ENCODE results near the gene SYVN1. TPM values are rescaled to one million over a fixed set of nuclear protein-coding genes. Genes with fewer than 3 reads are reported as not detected.
"Not testable (repeated sequence)": the region's sequence is repeated elsewhere in the genome, so short reads cannot be mapped to it uniquely, and the experiment has no call there.

The SYVN1 gene
- total RNA-seq, 1 donor from 2014 or later, result 84.4 TPM

DNA sequence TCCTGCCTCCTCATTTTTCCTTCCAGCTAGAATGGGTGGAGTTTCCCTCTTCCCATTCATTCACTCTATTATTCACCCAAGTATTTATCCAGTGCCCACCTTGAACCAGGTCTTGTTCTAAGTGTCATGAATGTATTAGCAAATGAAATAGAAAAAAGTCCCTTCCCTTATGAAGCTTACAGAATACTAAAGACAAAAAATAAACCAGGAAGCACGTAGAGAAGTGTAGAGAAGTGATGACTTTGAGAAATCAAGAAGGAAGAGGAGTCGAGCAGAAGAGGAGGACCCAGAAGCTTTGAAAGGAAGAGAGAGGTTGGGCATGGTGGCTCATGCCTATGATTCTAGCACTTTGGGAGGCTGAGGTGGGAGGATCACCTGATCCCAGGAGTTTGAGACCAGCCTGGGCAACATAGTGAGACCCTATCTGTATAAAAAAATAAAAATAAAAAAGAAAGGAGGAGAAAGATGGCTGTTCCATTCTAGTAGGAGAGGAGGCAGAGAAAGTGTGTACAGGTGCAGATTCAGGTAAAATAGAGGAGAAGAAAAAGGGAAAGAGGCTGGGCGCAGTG, 17.1 kb upstream of the SYVN1 start:
- no peak for DNase-seq (ENCODE audit: low spot score)

DNA sequence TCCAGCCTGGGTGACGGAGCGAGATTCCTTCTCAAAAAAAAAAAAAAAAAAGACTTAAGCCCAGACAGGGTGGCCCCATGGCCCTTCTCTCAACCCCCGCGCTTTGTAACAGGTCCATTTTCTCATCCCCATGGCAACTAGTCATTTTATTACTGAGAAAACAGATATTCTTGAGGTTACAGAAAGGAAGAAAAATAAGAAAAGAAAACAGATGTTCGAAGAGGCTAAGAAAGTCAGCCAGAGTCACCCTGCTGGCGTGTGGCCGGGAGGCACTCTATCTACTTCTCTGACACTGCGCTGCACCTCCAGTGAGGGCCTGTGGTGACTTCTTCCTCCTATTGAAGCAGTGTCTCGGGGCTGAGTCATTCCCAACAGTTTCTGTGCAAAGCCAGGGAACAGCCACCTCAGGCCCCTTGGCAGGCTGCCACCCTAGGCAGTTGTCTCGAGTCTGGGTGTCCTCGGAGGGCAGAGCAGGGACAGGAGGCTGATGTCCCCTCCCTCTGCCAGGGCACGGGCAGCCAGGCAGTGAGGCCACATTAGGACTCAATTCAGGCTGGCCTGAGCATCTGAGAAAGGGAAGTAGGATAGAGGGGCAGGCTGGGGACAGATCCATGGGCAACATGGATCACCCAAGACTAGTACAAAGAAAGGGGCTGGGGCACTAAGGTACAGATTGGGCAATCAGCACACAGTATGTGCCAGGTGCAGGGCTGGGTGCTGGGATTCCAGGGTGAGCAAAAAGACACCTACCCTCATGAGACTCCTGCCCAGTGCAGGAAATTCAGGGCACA, 16.4 kb upstream of the SYVN1 start:
- DNase-seq (ENCODE audit: low spot score), result peak; percentile 94

DNA sequence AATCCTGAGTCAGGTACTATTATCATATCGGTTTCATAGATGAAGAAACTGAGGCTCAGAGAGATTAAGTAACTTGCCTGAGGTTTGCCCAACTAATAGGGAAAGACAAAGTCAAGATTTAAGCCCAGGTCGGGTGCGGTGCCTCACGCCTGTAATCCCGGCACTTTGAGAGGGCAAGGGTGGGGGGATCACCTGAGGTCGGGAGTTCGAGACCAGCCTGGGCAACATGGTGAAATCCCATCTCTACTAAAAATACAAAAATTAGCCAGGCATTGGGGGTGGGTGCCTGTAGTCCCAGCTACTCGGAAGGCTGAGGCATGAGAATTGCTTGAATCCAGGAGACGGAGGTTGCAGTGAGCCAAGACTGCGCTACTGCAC, 15.8 kb upstream of the SYVN1 start:
- DNase-seq (ENCODE audit: low spot score), result not testable (repeated sequence)

DNA sequence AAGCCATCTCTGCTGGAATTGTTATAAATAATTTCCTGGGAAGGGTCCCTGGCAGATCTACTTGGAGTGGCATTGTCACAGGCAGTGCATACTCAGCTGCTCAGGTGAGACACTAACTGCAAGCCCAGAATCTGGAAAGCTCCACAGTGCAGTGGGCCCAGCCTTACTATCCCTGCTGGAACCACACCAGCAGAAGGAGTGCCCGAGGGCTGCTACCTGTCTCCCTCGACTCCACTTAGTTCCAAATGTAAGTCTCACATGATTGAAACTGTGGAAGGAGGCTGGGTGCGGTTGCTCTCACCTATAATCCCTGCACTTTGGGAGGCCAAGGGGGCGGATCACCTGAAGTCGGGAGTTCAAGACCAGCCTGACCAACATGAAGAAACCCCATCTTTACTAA, 14.3 kb upstream of the SYVN1 start:
- no peak for DNase-seq (ENCODE audit: low spot score)

DNA sequence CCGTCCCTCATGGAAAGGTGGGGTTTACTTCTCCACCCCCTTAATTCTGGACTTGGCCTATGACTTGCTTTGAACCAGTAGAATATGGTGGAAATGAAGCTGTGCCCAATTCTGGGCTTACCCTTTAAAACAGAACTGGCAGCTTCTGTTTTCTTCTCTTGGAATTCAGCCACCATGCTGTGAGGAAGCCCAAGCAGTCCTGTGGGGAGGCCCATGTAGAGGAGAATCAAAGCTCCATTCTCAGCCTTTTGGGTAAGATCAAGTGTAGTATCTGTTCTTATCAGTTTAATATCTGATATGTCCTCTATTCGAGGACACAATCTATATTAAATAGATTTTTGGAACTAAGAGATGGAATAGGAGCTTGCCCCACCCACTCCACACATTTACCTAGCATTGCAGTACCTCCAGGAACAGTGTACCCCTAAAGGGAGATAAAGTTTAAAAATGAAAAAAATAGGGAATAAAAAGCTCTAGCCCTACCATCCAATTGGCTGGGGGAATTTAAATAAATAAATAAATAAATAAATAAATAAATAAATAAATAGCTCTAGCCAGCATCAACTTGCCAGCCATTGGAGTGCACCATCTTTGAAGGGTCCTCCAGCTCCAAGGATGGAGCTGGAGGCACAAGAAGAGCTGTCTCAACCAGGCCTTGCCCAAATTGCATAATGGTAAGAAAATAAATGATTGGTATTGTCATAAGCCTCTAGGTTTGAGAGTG, 13.2 kb upstream of the SYVN1 start:
- DNase-seq (ENCODE audit: low spot score), result no peak

DNA sequence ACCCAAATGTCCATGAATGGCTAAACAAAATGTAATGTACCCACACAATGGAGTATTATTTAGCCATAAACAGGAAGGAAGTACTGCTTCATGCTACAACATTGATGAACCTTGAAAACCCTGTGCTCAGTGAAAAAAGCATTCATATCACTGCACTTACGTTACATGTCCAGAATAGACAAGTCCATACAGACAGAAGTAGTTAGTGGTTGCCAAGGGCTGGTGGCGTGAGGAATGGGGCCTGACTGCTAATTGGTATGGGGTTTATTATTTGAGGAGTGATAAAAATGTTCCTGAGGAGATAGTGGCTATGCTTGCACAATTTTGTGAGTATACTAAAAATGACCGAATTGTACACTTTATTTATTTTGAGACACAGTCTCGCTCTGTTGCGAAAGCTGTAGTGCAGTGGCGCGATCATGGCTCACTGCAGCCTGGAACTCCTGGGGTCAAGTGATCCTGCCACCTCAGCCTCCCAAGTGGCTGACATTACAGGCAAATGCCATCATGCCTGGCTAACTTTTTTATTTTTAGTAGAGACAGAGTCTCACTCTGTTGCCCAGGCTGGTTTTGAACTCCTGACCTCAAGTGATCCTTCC, 7.7 kb upstream of the SYVN1 start:
- DNase-seq (ENCODE audit: low spot score), result no peak

DNA sequence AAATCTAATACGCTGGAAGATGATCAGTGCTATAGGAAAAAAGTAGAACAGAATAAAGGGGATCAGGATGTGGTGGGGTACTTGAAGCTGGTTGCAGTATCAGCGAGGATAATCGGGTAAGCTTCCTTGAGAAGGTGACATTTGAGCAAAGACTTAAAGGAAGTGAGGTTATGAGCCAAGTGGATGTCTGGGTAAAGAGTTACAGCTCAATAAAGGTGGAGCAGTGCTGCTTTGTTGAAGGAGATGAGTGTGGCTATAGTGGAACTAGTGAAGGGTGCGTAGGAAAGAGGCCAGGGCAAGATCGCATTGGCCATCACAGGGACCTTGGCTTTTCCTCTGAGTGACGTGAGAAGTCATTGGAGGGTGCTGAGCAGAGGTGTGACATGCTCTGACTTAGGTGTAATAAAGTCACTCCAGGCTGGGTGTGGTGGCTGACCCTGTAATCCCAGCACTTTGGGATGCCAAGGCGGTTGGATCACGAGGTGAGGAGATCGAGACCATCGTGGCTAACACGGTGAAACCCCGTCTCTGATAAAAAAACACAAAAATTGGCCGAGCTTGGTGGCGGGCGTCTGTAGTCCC, 2.3 kb upstream of the SYVN1 start:
- DNase-seq (ENCODE audit: low spot score), result no peak

DNA sequence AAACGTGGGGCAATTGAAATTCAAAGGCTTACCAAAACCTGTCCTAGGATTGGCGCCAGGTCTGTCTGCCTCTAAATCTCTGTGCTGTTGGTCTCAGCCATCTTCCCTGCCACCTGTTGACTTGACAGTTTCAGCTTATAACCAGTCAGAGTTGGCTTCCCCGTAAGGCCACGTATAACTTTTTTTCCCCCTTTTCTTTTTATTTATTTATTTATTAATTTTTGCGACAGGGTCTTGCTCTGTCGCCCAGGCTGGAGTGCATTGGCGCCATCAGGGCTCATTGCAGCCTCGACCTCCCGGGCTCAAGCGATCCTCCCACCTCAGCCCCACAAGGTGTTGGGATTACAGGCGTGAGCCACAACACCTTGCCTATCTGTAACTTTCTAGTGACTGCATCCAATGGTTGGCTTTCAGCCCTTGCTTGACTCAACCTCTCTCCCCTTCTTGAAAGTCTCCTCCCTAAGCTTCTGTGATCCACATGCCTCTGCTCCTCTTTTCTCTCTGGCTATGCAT, 1.4 kb upstream of the SYVN1 start:
- DNase-seq (ENCODE audit: low spot score), result no peak

DNA sequence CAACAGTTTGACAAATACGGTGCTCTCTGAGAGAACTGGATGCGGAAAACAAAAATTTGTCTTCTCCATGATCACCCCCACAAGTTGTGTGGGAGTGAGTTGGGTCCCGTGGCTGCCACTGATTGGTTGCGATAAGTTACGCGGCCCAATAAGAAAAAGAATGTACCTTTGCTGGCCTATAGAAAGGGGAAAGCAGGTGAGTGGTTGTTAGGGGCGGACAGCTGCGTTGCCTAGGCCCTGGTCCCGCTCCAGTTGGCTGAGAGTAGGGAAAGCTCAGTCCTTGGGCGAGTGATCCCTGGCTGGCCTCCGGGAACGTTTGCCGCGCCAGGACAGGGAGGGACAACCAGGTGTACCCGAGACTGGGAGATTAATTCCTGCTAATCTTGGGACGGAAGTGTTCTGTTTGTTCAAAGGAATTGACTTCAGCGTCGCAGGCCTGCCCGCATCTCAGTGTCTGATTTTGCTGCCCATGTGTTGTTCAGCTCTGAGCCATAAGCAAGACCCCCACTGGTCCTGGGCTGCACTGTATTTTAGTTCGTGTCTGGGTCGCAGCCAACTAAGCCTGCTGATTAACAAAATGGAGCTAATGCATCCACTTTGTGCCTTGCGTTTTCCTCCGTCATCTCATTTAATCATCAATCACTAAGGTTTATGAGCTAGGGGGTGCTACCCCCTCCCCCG, 773 bp upstream of the SYVN1 start:
- DNase-seq (ENCODE audit: low spot score), result peak; percentile 95

DNA sequence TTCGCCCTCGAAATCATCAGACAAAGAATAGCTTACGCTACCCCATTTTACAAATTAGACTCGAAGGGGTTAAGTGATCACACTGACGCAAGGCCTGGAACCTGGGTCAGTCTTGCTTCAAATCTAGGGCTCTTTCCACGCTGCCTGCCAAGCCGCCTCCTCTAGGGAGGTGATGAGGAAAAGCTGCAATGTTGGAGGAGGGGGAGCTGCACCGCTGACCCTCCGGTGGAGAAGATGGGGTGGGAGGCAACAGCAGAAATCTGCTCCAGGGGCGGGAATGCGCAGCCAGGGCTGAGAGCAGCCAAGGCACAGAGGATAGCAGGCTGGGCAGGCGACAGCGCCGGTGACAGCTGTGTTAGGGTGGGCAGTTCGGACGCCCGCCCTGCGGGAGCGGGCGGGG, 595 bp downstream of the SYVN1 start:
- DNase-seq (ENCODE audit: low spot score), result no peak

DNA sequence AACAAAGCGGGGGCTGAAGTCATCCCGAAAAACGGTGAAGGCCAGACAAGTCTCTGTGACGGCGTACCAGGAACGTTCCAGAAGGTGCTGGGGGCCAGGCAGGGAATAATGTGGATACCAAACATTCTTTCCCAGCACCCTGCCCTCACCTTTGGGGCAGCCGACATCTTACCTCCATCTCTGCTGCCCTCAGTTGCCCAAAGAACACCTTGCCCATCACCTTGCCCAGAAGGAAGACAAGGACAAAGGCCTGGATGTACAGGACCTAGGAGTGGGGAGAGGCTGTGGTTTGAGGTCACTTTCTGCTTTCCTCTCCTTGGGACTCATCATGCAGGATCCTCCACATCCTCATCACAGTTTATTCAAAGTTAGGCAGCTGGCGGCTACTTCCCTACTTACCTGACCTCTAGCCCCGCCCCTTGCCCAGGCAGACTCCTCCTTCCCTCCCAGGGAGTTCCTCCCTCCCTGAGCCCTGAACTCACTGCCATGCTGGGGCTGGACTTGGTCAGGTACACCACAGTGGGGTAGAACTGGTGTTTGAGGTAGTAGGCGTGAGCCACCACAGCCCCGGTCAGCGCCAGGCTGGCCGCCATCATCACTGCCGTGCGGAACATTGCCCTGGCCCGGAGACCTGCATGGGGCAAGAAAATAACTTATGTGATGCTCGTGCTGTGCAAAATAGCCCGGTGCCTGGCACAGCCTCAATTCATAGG, 1.2 kb downstream of the SYVN1 start:
- peak; percentile 71 for DNase-seq (ENCODE audit: low spot score)

DNA sequence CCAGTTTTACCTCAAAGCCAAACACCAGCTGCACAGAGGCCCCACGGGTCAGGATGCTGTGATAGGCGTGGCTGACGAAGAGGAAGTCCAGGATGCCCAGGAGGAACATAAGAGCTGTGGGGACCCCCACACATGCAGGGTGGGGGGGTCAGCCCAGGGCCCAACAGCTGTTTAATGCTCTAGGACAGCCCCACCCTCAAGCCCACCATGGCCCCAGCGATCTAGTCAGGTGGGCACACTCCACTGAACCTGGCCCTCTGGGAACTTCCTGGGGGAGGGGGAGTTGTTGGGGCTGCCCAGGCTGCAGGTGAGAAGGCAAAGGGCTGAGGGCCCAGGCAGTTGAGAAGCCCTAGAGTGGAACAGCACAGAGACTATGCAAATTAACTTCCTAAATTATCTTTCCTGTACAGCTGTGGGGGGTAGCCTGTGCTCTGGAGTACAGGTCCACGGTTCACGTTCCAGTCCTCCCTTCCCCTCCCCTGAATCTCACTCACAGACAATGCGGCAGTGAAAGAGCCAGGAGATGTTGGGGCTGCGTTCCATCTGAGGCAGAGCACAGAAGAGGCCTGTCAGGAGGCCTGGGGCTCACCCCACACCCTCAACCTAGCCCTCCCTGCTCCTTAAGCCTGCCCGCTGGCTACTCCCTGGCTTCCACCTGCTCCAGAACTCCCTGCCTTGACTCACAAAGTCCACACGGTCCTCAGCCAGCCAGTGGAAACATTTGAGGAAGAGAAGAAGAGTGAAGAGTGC, 1.9 kb downstream of the SYVN1 start:
- no peak for DNase-seq (ENCODE audit: low spot score)

DNA sequence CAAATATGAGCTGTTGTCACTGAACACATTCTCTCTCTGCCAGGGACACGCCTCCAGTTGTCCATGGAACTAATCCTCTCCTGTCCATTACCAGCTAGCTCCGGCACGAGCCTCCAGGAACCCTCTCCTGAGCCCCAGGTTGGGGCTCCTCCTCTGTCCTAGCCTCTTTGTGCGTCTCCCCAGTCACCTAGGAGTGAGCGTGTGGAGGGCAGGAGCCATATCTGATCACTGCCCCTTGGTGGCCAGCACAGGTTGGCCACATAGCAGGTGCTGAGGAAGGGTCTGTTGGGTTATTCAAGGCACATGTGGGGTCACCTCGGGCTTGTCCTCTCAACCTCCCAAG, 2.5 kb downstream of the SYVN1 start:
- no peak for DNase-seq (ENCODE audit: low spot score)

DNA sequence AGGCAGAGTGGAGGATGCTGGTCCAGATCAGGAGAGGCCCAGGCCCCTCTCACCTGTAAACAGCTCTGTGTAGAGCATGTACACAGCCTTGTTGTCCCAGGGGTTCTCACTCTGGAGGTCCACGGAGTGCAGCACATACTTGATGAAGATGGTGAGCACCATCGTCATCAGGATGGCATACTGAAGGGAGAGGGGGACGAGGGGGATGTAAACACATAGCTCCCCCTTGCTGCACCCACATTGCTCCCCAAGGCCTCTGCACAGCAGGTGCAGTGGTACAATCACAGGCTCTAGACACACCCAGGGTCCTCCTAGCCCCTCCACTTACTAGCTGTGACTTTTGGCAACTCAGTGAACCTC, 2.9 kb downstream of the SYVN1 start:
- DNase-seq (ENCODE audit: low spot score), result no peak

DNA sequence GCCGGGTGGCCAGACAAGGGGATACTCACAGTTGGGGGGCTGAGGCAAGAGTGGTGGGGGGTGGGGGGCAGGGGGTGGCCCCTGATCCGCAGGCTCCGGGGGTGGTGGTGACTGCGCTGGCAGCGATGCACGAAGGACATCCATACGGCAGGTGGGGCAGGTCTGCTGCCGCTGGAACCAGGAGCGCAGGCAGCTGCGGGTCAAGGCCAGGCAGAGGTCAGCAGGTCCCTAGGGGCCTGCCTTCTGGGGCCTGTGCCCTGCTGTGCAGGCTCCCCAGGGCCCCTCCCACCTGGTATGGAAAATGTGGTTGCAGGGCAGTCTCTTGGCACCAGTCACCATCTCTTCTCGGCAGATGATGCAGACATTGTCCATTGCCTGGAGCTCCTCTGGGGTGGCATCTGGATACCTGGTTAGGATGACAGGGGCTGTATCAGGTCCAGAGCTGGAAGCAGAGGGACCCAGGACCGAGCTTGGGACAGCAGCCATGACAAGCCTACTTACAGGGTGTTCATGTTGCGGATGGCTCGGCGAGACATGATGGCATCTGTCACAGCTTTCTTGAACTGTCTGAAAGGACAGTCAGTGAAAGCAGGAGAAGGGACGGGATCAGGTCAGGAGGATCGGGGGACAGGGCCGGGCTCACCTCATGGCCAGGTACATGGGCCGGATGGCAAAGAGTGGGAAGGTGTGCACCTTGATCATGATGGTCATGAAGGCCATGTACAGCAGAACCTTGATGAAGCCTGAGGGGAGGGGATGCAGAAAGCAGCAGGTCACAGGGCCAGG, 3.5 kb downstream of the SYVN1 start:
- no peak for DNase-seq (ENCODE audit: low spot score)

DNA sequence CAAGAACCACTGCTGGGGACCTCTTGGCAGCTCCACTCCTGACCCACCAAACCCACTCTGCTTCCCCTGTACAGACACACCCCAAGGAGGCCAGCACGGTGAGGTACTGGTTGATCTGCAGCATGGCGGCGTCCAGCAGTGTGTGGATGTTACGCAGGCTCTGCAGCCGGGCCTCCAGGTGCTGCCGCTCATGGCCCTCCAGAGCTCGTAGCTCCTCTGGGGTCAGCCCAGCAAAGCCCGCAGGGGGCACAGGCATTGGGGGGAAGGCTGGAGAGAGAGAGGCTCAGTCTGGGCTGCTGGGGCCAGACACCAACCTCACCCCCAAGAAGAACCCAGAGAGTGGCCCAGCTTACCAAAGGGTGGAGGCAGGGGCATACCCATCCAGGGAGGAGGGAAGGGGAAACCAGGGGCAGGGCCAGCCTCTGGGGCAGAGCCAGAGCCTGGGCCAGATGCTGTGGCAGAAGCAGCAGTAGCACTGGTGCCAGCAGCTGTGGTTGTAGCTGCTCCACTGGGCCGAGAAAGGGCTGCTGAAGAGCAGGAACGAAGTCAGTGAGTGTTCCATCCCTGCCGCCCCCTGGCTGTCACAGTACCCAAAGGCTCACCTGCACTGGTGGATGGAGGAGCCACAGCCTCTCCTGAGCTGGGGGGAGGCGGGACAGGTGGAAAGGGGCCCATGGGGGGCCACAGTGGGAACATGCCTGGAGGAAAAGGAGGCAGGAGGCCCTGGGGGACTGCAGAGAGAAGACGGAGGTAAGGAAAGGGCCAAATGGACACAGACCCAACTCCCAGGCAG, 4.5 kb downstream of the SYVN1 start:
- DNase-seq (ENCODE audit: low spot score), result no peak

DNA sequence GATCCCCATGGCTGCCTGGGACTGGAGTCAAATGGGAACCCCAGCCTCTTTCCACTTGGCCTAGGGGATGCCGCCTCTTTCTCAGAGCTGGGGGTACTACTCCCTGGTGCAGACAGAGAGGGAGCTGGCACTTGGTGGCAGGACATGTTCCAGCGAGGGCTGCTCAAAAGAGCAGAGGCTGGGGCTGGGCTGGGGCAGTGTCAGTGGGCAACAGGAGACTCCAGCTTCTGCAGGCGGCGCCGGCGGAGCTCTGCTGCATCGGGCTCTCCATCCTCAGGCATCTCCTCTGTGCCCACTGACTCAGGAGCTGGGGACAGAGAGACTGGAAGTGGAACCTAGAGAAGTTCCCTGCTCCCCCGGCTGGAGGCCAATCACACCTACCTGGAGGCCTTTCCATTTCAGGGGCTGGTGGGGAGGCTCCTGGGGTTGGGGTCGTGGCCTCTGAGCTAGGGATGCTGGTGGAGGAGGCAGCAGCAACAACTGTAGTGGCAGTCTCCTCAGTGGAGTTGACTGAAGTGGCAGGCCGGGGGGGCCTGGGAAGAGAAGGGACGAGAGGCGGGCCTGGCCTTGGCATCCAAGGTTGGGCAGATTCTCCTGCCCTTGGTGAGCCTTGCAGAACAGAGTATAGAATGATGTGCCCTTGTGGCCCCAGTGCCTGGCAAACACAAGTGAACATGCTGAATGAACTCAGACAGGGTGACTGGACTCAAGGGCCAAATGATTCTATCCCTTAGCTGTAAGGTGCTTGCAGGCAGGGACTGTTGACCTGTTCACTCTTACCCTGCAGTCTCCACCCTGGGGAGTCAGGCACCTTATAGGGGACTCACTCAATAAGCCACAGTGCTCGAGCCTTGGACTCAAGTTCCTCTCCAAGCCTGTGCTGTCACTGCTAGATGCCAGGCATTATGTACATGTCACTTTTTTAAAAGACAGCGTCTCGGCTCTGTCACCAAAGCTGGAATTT, 5.9 kb downstream of the SYVN1 start:
- no peak for DNase-seq (ENCODE audit: low spot score)

All from mucosa of gallbladder (tissue), 1 donor.